Activated naive CD4-positive, alpha-beta T cell treated with anti-CD3 and anti-CD28 coated beads for 36 hours (primary cell): ENCODE data around the gene SLC35A1. TPM values are rescaled to one million over a fixed set of nuclear protein-coding genes. Genes with fewer than 3 reads are reported as not detected.

Experiments
- total RNA-seq, 2 experiments: library from RNA; stranded (reverse); gene quantifications; one replicate each; pipeline ENCODE4 v1.2.3, GENCODE V29; 2021

SLC35A1 gene
- total RNA-seq, 2 experiments from 2014 or later = 6.7 to 6.8 TPM

Other genes with a start within 250 kb of the SLC35A1 start
- gene SMIM8, start 150.4 kb upstream of the SLC35A1 start, total RNA-seq = 1 to 10 TPM; 8.0 to 8.6 TPM
- gene GJB7, start 143.7 kb upstream of the SLC35A1 start, total RNA-seq = not detected
- 1 to 10 TPM in 1 of 2 experiments, under 1 TPM in 1; 0.29 to 1.1 TPM for gene C6orf163, start 128.2 kb upstream of the SLC35A1 start, total RNA-seq
- gene CFAP206, start 65.0 kb upstream of the SLC35A1 start, total RNA-seq = not detected
- 10 to 100 TPM; 15.9 to 17.4 TPM for gene RARS2, start 117.0 kb downstream of the SLC35A1 start, total RNA-seq
- 10 to 100 TPM; 33.8 to 36.1 TPM for gene ORC3, start 117.2 kb downstream of the SLC35A1 start, total RNA-seq
- gene AKIRIN2, start 229.3 kb downstream of the SLC35A1 start, total RNA-seq = 10 to 100 TPM; 47.6 to 49.8 TPM